Lower leg skin (tissue), 3 donors: Measurements from ENCODE around the gene REELD1.

Experiments used
- POLR2A ChIP-seq, 2 donors: fragments of 450-650 bp; IDR thresholded peaks; one replicate each; pipeline ENCODE4 v1.6.1; 2016 to 2017; ENCODE audit warnings: antibody characterized with exemption in 2 of 2, mild to moderate bottlenecking in 1 of 2, moderate library complexity in 1 of 2
- TF ChIP-seq, protein P1 (sequence below), 3 donors: fragments of 450-650 bp; IDR thresholded peaks; one replicate each; pipeline ENCODE4 v1.5.1; 2016; ENCODE audit warnings: antibody characterized with exemption in 3 of 3, mild to moderate bottlenecking in 3 of 3, moderate library complexity in 2 of 3

GRCh38 chr4:146186041-146186440 lies 28.3 kb upstream of the REELD1 start:
- TF ChIP-seq, protein P1, sequence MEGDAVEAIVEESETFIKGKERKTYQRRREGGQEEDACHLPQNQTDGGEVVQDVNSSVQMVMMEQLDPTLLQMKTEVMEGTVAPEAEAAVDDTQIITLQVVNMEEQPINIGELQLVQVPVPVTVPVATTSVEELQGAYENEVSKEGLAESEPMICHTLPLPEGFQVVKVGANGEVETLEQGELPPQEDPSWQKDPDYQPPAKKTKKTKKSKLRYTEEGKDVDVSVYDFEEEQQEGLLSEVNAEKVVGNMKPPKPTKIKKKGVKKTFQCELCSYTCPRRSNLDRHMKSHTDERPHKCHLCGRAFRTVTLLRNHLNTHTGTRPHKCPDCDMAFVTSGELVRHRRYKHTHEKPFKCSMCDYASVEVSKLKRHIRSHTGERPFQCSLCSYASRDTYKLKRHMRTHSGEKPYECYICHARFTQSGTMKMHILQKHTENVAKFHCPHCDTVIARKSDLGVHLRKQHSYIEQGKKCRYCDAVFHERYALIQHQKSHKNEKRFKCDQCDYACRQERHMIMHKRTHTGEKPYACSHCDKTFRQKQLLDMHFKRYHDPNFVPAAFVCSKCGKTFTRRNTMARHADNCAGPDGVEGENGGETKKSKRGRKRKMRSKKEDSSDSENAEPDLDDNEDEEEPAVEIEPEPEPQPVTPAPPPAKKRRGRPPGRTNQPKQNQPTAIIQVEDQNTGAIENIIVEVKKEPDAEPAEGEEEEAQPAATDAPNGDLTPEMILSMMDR (IDR thresholded peaks at IDR 0.05), result no peak
- TF ChIP-seq POLR2A (IDR thresholded peaks at IDR 0.05), result no peak
